Neural progenitor cell (in vitro differentiated cells): ENCODE data around the gene COA8.

Experiments
- CTCF ChIP-seq: fragments of 200-600 bp; sonication (generic); IDR thresholded peaks from 2 replicates; pipeline ENCODE4 v1.5.1; 2017; ENCODE audit warnings: antibody characterized with exemption, mild to moderate bottlenecking
- EZH2 ChIP-seq: fragments of 200-600 bp; sonication (generic); IDR thresholded peaks from 2 replicates; pipeline ENCODE4 v1.6.1; 2017; ENCODE audit warnings: antibody characterized with exemption, mild to moderate bottlenecking, moderate library complexity
- EZH2phosphoT487 ChIP-seq: fragments of 200-600 bp; sonication (generic); IDR thresholded peaks from 2 replicates; pipeline ENCODE4 v1.6.1; 2017; ENCODE audit warnings: antibody characterized with exemption

GRCh38 chr14:103517721-103518421 lies 44.9 kb upstream of the COA8 start:
- TF ChIP-seq CTCF (no peak), EZH2 (no peak), EZH2phosphoT487 (no peak)
